Progenitor cell of endocrine pancreas (in vitro differentiated cells): ENCODE measurements around the gene WDR81. TPM values are rescaled to one million over a fixed set of nuclear protein-coding genes. Genes with fewer than 3 reads are reported as not detected.

Experiments used
- DNase-seq: peaks from one replicate; pipeline ENCODE4 v3.0.0; 2021; ENCODE audit warnings: low spot score; ENCODE audit not compliant: unreplicated experiment
- H3K27ac Mint-ChIP-seq: 2 replicates; pipeline ENCODE4 v1.8.0; 2021; ENCODE audit warnings: mild to moderate bottlenecking, moderate library complexity, mixed read lengths
- H3K27me3 Mint-ChIP-seq: 2 replicates; pipeline ENCODE4 v1.8.0; 2021; ENCODE audit warnings: mixed read lengths
- H3K36me3 Mint-ChIP-seq: 2 replicates; pipeline ENCODE4 v1.8.0; 2022; ENCODE audit warnings: mixed read lengths; ENCODE audit not compliant: insufficient read depth
- H3K4me1 Mint-ChIP-seq: 2 replicates; pipeline ENCODE4 v1.8.0; 2021; ENCODE audit warnings: low read depth, mixed read lengths
- H3K4me3 Mint-ChIP-seq: 2 replicates; pipeline ENCODE4 v1.8.0; 2021; ENCODE audit warnings: low read depth, mild to moderate bottlenecking, moderate library complexity, mixed read lengths
- H3K9me3 Mint-ChIP-seq: 2 replicates; pipeline ENCODE4 v1.8.0; 2021; ENCODE audit warnings: low read depth, mixed read lengths
- CTCF ChIP-seq: fragments of 200-600 bp; sonication (generic); IDR thresholded peaks from one replicate; pipeline ENCODE4 v1.5.0; 2021; ENCODE audit warnings: antibody characterized with exemption, mild to moderate bottlenecking; ENCODE audit not compliant: unreplicated experiment
- total RNA-seq: library from RNA; stranded (reverse); gene quantifications from 2 replicates; pipeline ENCODE4 v1.2.1, GENCODE V29; 2021

The WDR81 gene
- total RNA-seq, 1 donor from 2014 or later: 22.1 TPM

GRCh38 chr17:1787301-1787902 is 62.9 kb downstream of the WDR81 start:
- no peak for TF ChIP-seq CTCF
- Mint-ChIP-seq H3K9me3 (no peaks in the 10 kb centered on the region), H3K4me1 (peaks cover 3% of the 10 kb centered on the region), H3K36me3 (peaks cover 16% of the 10 kb centered on the region), H3K27me3 (no peaks in the 10 kb centered on the region), H3K27ac (no peak overlapping the region), H3K4me3 (no peak overlapping the region)
- DNase-seq: no peak

Other genes starting within 250 kb of the WDR81 start
- 64.4 and 84.0 TPM in 2 replicates for gene MYO1C, start 232.0 kb upstream of the WDR81 start, total RNA-seq
- gene INPP5K, start 208.1 kb upstream of the WDR81 start, total RNA-seq: 27.1 and 29.8 TPM in 2 replicates
- 63.5 and 75.0 TPM in 2 replicates for gene PITPNA, start 161.9 kb upstream of the WDR81 start, total RNA-seq
- gene SLC43A2, start 95.9 kb upstream of the WDR81 start, total RNA-seq: 21.1 and 21.9 TPM in 2 replicates
- 0.43 and 0.69 TPM in 2 replicates for gene SCARF1, start 79.0 kb upstream of the WDR81 start, total RNA-seq
- 1.2 and 1.5 TPM in 2 replicates for gene RILP, start 74.8 kb upstream of the WDR81 start, total RNA-seq
- gene PRPF8, start 39.8 kb upstream of the WDR81 start, total RNA-seq: 367 and 378 TPM in 2 replicates
- gene TLCD2, start 14.3 kb upstream of the WDR81 start, total RNA-seq: 2.7 and 2.9 TPM in 2 replicates
- 68.6 and 74.5 TPM in 2 replicates for gene SERPINF2, start 18.2 kb downstream of the WDR81 start, total RNA-seq
- 163 and 169 TPM in 2 replicates for gene SERPINF1, start 37.4 kb downstream of the WDR81 start, total RNA-seq
- 26.6 and 33.5 TPM in 2 replicates for gene SMYD4, start 105.2 kb downstream of the WDR81 start, total RNA-seq
- 111 and 119 TPM in 2 replicates for gene RPA1, start 105.3 kb downstream of the WDR81 start, total RNA-seq